Karpas-422 (cell line): ENCODE results near the gene CCDC160. TPM values are rescaled to one million over a fixed set of nuclear protein-coding genes. Genes with fewer than 3 reads are reported as not detected.

Experiments
- DNase-seq: peaks from one replicate; pipeline ENCODE4 v3.0.0-alpha.2; 2015
- H2AFZ ChIP-seq: fragments of 200-600 bp; sonication (generic); 2 replicates; pipeline ENCODE4 v1.6.1; 2014; ENCODE audit warnings: antibody characterized with exemption, low read length, mixed read lengths
- H3K27ac ChIP-seq: fragments of 200-600 bp; sonication (generic); 2 replicates; pipeline ENCODE4 v1.5.1; 2014; ENCODE audit warnings: mild to moderate bottlenecking, low read length, moderate library complexity
- H3K27me3 ChIP-seq: fragments of 200-600 bp; sonication (generic); 2 replicates; pipeline ENCODE4 v1.6.1; 2014; ENCODE audit warnings: low read length, mixed read lengths
- H3K36me3 ChIP-seq: fragments of 200-600 bp; sonication (generic); 2 replicates; pipeline ENCODE4 v1.6.1; 2014; ENCODE audit warnings: low read length, mixed read lengths; ENCODE audit not compliant: insufficient read depth
- H3K4me1 ChIP-seq: fragments of 200-600 bp; sonication (generic); 2 replicates; pipeline ENCODE4 v1.6.1; 2014; ENCODE audit warnings: mild to moderate bottlenecking, low read length, mixed read lengths
- H3K4me2 ChIP-seq: fragments of 200-600 bp; sonication (generic); 2 replicates; pipeline ENCODE4 v1.6.1; 2014; ENCODE audit warnings: low read length, low read depth, mild to moderate bottlenecking; ENCODE audit not compliant: poor library complexity, severe bottlenecking
- H3K4me3 ChIP-seq: fragments of 200-600 bp; sonication (generic); 2 replicates; pipeline ENCODE4 v1.5.1; 2014; ENCODE audit warnings: mild to moderate bottlenecking, antibody characterized with exemption, low read length, mixed read lengths
- H3K79me2 ChIP-seq: fragments of 200-600 bp; sonication (generic); 2 replicates; pipeline ENCODE4 v1.6.1; 2014; ENCODE audit warnings: mild to moderate bottlenecking, low read length, mixed read lengths
- H3K9ac ChIP-seq: fragments of 200-600 bp; sonication (generic); 2 replicates; pipeline ENCODE4 v1.6.0; 2014; ENCODE audit warnings: low read length
- H3K9me2 ChIP-seq: fragments of 200-600 bp; sonication (generic), shearing (Covaris generic); replicated peaks from 2 replicates; pipeline ENCODE4 v1.6.0; 2014; ENCODE audit warnings: mild to moderate bottlenecking, low read length, moderate library complexity; ENCODE audit not compliant: insufficient read depth
- H3K9me3 ChIP-seq: fragments of 300-700, 200-600 bp; sonication (generic); 2 replicates; pipeline ENCODE4 v1.6.1; 2014; ENCODE audit warnings: low read length, mixed read lengths
- H4K20me1 ChIP-seq: fragments of 200-600 bp; sonication (generic); 2 replicates; pipeline ENCODE4 v1.6.1; 2014; ENCODE audit warnings: mild to moderate bottlenecking, antibody characterized with exemption, low read length, low read depth; ENCODE audit not compliant: insufficient read depth
- total RNA-seq: library from RNA; depleted of rRNA; stranded (reverse); fragments of >200 nt; shearing (Covaris generic); gene quantifications from 2 replicates; pipeline ENCODE4 v1.2.3, GENCODE V29; 2014; ENCODE audit warnings: low replicate concordance

CCDC160 gene
- total RNA-seq, 1 experiment from 2014 or later = not detected

GRCh38 chrX:134239016-134239415, 2.0 kb downstream of the CCDC160 start:
- no peak for DNase-seq
- Histone ChIP-seq H3K27me3 (no peaks in the 10 kb centered on the region), H3K4me1 (no peaks in the 10 kb centered on the region), H3K79me2 (no peaks in the 10 kb centered on the region), H3K4me3 (no peak overlapping the region), H3K27ac (no peak overlapping the region), H4K20me1 (no peaks in the 10 kb centered on the region), H2AFZ (no peak overlapping the region), H3K9me3 (no peaks in the 10 kb centered on the region), H3K36me3 (no peaks in the 10 kb centered on the region), H3K9ac (no peak overlapping the region), H3K9me2 (no peaks in the 10 kb centered on the region), H3K4me2 (no peak overlapping the region)

- no peaks in the 10 kb centered on the region for H3K27me3 ChIP-seq
- H3K4me1 ChIP-seq = no peaks in the 10 kb centered on the region
Measured at GRCh38 chrX:134240209-134240608, 3.2 kb downstream of the CCDC160 start.

GRCh38 chrX:134241960-134242619, 5.1 kb downstream of the CCDC160 start:
- Histone ChIP-seq H2AFZ (no peak overlapping the region), H4K20me1 (no peaks in the 10 kb centered on the region), H3K27me3 (no peaks in the 10 kb centered on the region), H3K9me2 (no peaks in the 10 kb centered on the region), H3K9me3 (no peaks in the 10 kb centered on the region), H3K4me1 (peaks cover 4% of the 10 kb centered on the region), H3K4me2 (no peak overlapping the region), H3K9ac (no peak overlapping the region), H3K4me3 (no peak overlapping the region), H3K79me2 (no peaks in the 10 kb centered on the region), H3K36me3 (no peaks in the 10 kb centered on the region), H3K27ac (no peak overlapping the region)
- no peak for DNase-seq

More at GRCh38 chrX:134240209-134240608, 3.2 kb downstream of the CCDC160 start:
- H3K36me3 ChIP-seq = no peaks in the 10 kb centered on the region
- no peak overlapping the region for H3K4me3 ChIP-seq
- H3K79me2 ChIP-seq = no peaks in the 10 kb centered on the region
- no peak overlapping the region for H3K9ac ChIP-seq
- no peak for DNase-seq
- H2AFZ ChIP-seq = no peak overlapping the region
- H3K4me2 ChIP-seq = no peak overlapping the region
- no peaks in the 10 kb centered on the region for H3K9me3 ChIP-seq
- no peaks in the 10 kb centered on the region for H4K20me1 ChIP-seq
- H3K9me2 ChIP-seq = no peaks in the 10 kb centered on the region
- no peak overlapping the region for H3K27ac ChIP-seq

GRCh38 chrX:134244043-134244442, 7.1 kb downstream of the CCDC160 start:
- H4K20me1 ChIP-seq = no peaks in the 10 kb centered on the region
- H3K9ac ChIP-seq = no peak overlapping the region
- no peak for DNase-seq
- no peak overlapping the region for H3K4me2 ChIP-seq
- no peaks in the 10 kb centered on the region for H3K36me3 ChIP-seq
- H3K9me3 ChIP-seq = no peaks in the 10 kb centered on the region
- H3K27me3 ChIP-seq = no peaks in the 10 kb centered on the region
- H3K4me3 ChIP-seq = no peak overlapping the region
- H2AFZ ChIP-seq = no peak overlapping the region
- H3K9me2 ChIP-seq = no peaks in the 10 kb centered on the region
- no peaks in the 10 kb centered on the region for H3K79me2 ChIP-seq
- H3K4me1 ChIP-seq = peaks cover 4% of the 10 kb centered on the region
- no peak overlapping the region for H3K27ac ChIP-seq

GRCh38 chrX:134246282-134246681, 9.3 kb downstream of the CCDC160 start:
- Histone ChIP-seq H3K36me3 (no peaks in the 10 kb centered on the region), H3K79me2 (no peaks in the 10 kb centered on the region), H4K20me1 (no peaks in the 10 kb centered on the region), H3K4me2 (no peak overlapping the region), H3K9ac (no peak overlapping the region), H2AFZ (no peak overlapping the region), H3K9me3 (no peaks in the 10 kb centered on the region), H3K4me3 (no peak overlapping the region), H3K9me2 (no peaks in the 10 kb centered on the region), H3K27ac (no peak overlapping the region), H3K27me3 (no peaks in the 10 kb centered on the region), H3K4me1 (peaks cover 4% of the 10 kb centered on the region)
- peak; percentile 49 for DNase-seq

GRCh38 chrX:134247492-134247891, 10.5 kb downstream of the CCDC160 start:
- Histone ChIP-seq H3K4me3 (no peak overlapping the region), H3K9me2 (no peaks in the 10 kb centered on the region), H3K9ac (no peak overlapping the region), H3K27me3 (no peaks in the 10 kb centered on the region), H3K27ac (no peak overlapping the region), H3K79me2 (no peaks in the 10 kb centered on the region), H2AFZ (no peak overlapping the region), H4K20me1 (no peaks in the 10 kb centered on the region), H3K4me1 (peaks cover 4% of the 10 kb centered on the region), H3K9me3 (no peaks in the 10 kb centered on the region), H3K36me3 (no peaks in the 10 kb centered on the region), H3K4me2 (no peak overlapping the region)
- no peak for DNase-seq

- H3K4me3 ChIP-seq = no peak overlapping the region
Measured at GRCh38 chrX:134249241-134249640, 12.3 kb downstream of the CCDC160 start.

GRCh38 chrX:134251241-134251640, 14.3 kb downstream of the CCDC160 start:
- Histone ChIP-seq H3K4me3 (no peak overlapping the region), H3K9me3 (no peaks in the 10 kb centered on the region), H4K20me1 (no peaks in the 10 kb centered on the region), H3K36me3 (no peaks in the 10 kb centered on the region), H3K27ac (no peak overlapping the region), H3K9ac (no peak overlapping the region), H2AFZ (no peak overlapping the region), H3K4me1 (peaks cover 4% of the 10 kb centered on the region), H3K9me2 (no peaks in the 10 kb centered on the region), H3K27me3 (no peaks in the 10 kb centered on the region), H3K4me2 (no peak overlapping the region), H3K79me2 (no peaks in the 10 kb centered on the region)
- DNase-seq = no peak

More at GRCh38 chrX:134249241-134249640, 12.3 kb downstream of the CCDC160 start:
- Histone ChIP-seq H3K27me3 (no peaks in the 10 kb centered on the region), H3K4me2 (no peak overlapping the region), H3K4me1 (peaks cover 4% of the 10 kb centered on the region), H3K9me2 (no peaks in the 10 kb centered on the region), H3K36me3 (no peaks in the 10 kb centered on the region), H2AFZ (no peak overlapping the region), H3K27ac (no peak overlapping the region), H3K79me2 (no peaks in the 10 kb centered on the region), H3K9me3 (no peaks in the 10 kb centered on the region), H3K9ac (no peak overlapping the region), H4K20me1 (no peaks in the 10 kb centered on the region)
- DNase-seq = no peak
